HG02610 (cell line): ENCODE measurements around the gene SDK2.

Experiments used
- ATAC-seq: cut with Tn5 transposase; IDR thresholded peaks from one replicate; pipeline ENCODE4 v1.9.1; 2021; ENCODE audit warnings: mild to moderate bottlenecking, moderate library complexity; ENCODE audit not compliant: unreplicated experiment

SDK2 gene

DNA sequence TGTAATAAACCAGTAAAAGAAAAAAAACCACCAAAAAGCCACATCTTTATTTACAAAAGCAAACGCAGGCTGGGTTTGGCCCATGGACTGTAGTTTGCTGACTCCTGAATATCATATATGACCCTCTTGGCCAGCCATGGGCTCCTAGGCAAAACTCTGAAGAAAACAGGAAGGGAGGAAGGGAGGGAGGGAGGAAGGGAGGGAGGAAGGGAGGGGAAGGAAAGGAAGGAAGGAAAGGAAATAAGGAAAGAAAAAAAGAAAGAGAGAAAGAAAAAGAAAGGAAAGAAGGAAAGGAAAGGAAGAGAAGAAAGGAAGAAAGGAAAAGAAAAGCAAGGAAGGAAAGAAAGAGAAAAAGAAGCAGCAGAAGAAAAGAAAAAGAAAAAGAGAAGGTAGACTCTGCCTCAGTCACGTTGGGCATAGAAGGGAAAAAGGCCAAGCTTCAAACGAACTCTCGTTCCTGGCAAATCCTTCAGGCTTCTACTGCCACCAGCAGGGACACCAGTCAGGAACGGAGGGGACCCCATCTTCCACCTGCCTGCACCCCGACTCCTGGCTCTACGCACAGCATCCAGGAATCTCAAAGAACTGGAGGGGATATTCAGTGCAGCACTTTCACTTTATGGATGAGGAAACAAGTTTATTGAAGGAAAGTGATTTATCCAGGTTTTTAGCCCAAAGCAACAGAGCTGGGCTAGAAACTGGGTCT lies 354.5 kb downstream of the SDK2 start:
- ATAC-seq = no peak

GRCh38 chr17:73288534-73289302 lies 355.5 kb downstream of the SDK2 start:
- no peak for ATAC-seq

DNA sequence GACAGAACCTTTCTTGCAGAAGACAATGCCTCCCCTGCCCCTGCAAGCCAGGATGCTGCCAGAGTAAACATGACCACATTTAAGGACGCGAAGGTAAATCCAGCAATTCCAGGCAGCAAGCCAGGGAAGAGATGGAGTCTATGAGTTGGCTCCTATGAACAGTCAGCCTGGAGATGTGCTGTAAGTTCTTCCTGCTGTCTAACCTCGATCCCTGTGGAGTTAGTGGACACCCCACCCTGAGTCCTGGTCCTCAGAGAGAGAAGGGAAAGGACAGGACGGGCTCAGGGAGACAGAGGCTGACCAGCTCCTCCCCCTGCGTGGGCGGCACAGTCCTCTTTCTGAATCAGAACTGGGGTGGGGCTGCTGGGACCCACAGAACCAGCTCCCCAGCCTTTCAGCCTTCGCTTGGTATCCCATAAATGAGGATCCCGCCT lies 357.4 kb downstream of the SDK2 start:
- ATAC-seq = no peak

GRCh38 chr17:73285916-73286862 lies 358.1 kb downstream of the SDK2 start:
- ATAC-seq = no peak

- no peak for ATAC-seq
Measured at GRCh38 chr17:73285603-73285908, 358.7 kb downstream of the SDK2 start.

GRCh38 chr17:73284906-73285602 lies 359.2 kb downstream of the SDK2 start:
- ATAC-seq = no peak
